HepG2 (cell line): ENCODE data around the gene SLC12A2. TPM values are rescaled to one million over a fixed set of nuclear protein-coding genes. Genes with fewer than 3 reads are reported as not detected.

Experiments used
- BORCS8-MEF2B ChIP-seq: sonication (generic); formaldehyde crosslinking; IDR thresholded peaks from 2 replicates; pipeline ENCODE4 v1.8.0; 2022; ENCODE audit warnings: mild to moderate bottlenecking, missing genetic modification reagents
- ELK4 ChIP-seq: sonication (generic); formaldehyde crosslinking; IDR thresholded peaks from 2 replicates; pipeline ENCODE4 v1.9.0; 2021; ENCODE audit warnings: missing genetic modification reagents, borderline replicate concordance
- ESRRA ChIP-seq: sonication (generic); formaldehyde crosslinking; IDR thresholded peaks from 2 replicates; pipeline ENCODE4 v1.5.1; 2020; ENCODE audit warnings: mild to moderate bottlenecking, low read depth, missing genetic modification reagents
- FOSL2 ChIP-seq: sonication (generic); formaldehyde crosslinking; IDR thresholded peaks from 2 replicates; pipeline ENCODE4 v1.4.0; 2020; ENCODE audit warnings: missing genetic modification reagents
- GABPB1 ChIP-seq: IDR thresholded peaks from 2 replicates; pipeline ENCODE4 v1.6.1; 2016; ENCODE audit warnings: mild to moderate bottlenecking, missing genetic modification reagents, moderate library complexity, missing compliant biosample characterization
- HHEX ChIP-seq: IDR thresholded peaks from 2 replicates; pipeline ENCODE4 v1.6.1; 2016; ENCODE audit warnings: control low read depth
- HNRNPUL1 ChIP-seq: fragments of 200-400 bp; formaldehyde crosslinking; IDR thresholded peaks from 2 replicates; pipeline ENCODE4 v1.6.1; 2017; ENCODE audit warnings: low read depth, mild to moderate bottlenecking, low read length, moderate library complexity
- HOXA3 ChIP-seq: sonication (generic); formaldehyde crosslinking; IDR thresholded peaks from 2 replicates; pipeline ENCODE4 v1.5.0; 2020; ENCODE audit warnings: missing genetic modification reagents
- MATR3 ChIP-seq: sonication (generic); formaldehyde crosslinking; IDR thresholded peaks from 2 replicates; pipeline ENCODE4 v1.4.0; 2020; ENCODE audit warnings: missing genetic modification reagents
- MLLT10 ChIP-seq: sonication (generic); formaldehyde crosslinking; IDR thresholded peaks from 2 replicates; pipeline ENCODE4 v1.4.0; 2020; ENCODE audit warnings: missing genetic modification reagents
- NFE2 ChIP-seq: sonication (generic); formaldehyde crosslinking; IDR thresholded peaks from 2 replicates; pipeline ENCODE4 v1.4.0; 2020; ENCODE audit warnings: missing genetic modification reagents
- SAFB2 ChIP-seq: sonication (generic); formaldehyde crosslinking; IDR thresholded peaks from 2 replicates; pipeline ENCODE4 v1.5.1; 2020; ENCODE audit warnings: missing genetic modification reagents, low read depth, mild to moderate bottlenecking, borderline replicate concordance
- SALL1 ChIP-seq: sonication (generic); formaldehyde crosslinking; IDR thresholded peaks from 2 replicates; pipeline ENCODE4 v1.8.0; 2022; ENCODE audit warnings: mild to moderate bottlenecking, missing genetic modification reagents
- SIN3A ChIP-seq: IDR thresholded peaks from 2 replicates; pipeline ENCODE4 v1.6.1; 2011; ENCODE audit warnings: low read depth, mild to moderate bottlenecking, control low read depth, low read length, borderline replicate concordance
- SMARCE1 ChIP-seq: fragments of 450-650 bp; IDR thresholded peaks from 2 replicates; pipeline ENCODE4 v1.6.1; 2017; ENCODE audit warnings: borderline replicate concordance
- TAF1 ChIP-seq: sonication (generic); formaldehyde crosslinking; IDR thresholded peaks from 2 replicates; pipeline ENCODE4 v1.4.0; 2020; ENCODE audit warnings: missing genetic modification reagents
- XRCC5 ChIP-seq: fragments of 200-400 bp; formaldehyde crosslinking; optimal IDR thresholded peaks from 2 replicates; pipeline ENCODE3; 2017; ENCODE audit warnings: mild to moderate bottlenecking, low read length
- ZNF407 ChIP-seq: sonication (generic); formaldehyde crosslinking; IDR thresholded peaks from one replicate; pipeline ENCODE4 v1.5.1; 2020; ENCODE audit warnings: mild to moderate bottlenecking, missing genetic modification reagents; ENCODE audit errors: not compliant biosample characterization
- ZNF563 ChIP-seq: sonication (generic); formaldehyde crosslinking; IDR thresholded peaks from 2 replicates; pipeline ENCODE4 v1.8.0; 2022; ENCODE audit warnings: mild to moderate bottlenecking, moderate library complexity, missing genetic modification reagents
- ZNF841 ChIP-seq: sonication (generic); formaldehyde crosslinking; IDR thresholded peaks from 2 replicates; pipeline ENCODE4 v1.8.1; 2023; ENCODE audit warnings: missing genetic modification reagents, borderline replicate concordance
- ZSCAN20 ChIP-seq: sonication (generic); formaldehyde crosslinking; IDR thresholded peaks from 2 replicates; pipeline ENCODE4 v1.4.0; 2020; ENCODE audit warnings: missing genetic modification reagents, mild to moderate bottlenecking, borderline replicate concordance
- polyA plus RNA-seq, 8 experiments: library from polyadenylated mRNA; depleted of rRNA in 3 of 8; stranded (reverse) in 7 of 8; unstranded in 1 of 8; fragments of >200 nt; fragmentation: Illumina TruSeq in 4 of 8; extraction: Trizol in 4 of 8; gene quantifications; 2 replicates each; pipeline versions ENCODE4 v1.2.1 to v1.2.3, GENCODE V29; 2011 to 2016; ENCODE audit warnings: low read depth in 4 of 8, missing spikeins in 1 of 8, mixed read lengths in 1 of 8; ENCODE audit not compliant: insufficient read depth in 1 of 8
- total RNA-seq, 5 experiments: library from RNA; depleted of rRNA; stranded (reverse); fragments of >200 nt; fragmentation: Illumina TruSeq; extraction: Trizol; gene quantifications; 2 replicates each; pipeline ENCODE4 v1.2.3, GENCODE V29; 2016; ENCODE audit warnings: low read depth in 1 of 5

Gene SLC12A2
- total and polyA plus RNA-seq, 2 of the 13 experiments (the other 11 are each of a cell fraction or from before 2014, with no cell fraction given): 4.0 to 9.7 TPM

GRCh38 chr5:128201065-128201926 is 117.7 kb downstream of the SLC12A2 start (continued):
- TF ChIP-seq HHEX (CRISPR knock-in tag): no peak
- TF ChIP-seq MATR3 (CRISPR knock-in tag): no peak
- no peak for TF ChIP-seq TAF1
- no peak for TF ChIP-seq ELK4
- no peak for TF ChIP-seq ZNF841 (CRISPR knock-in tag)
- no peak for TF ChIP-seq ZSCAN20 (CRISPR knock-in tag)
- TF ChIP-seq GABPB1: peak; percentile 52; the same call in 1 of the 2 replicates
- TF ChIP-seq ESRRA (CRISPR knock-in tag): no peak
- no peak for TF ChIP-seq NFE2 (CRISPR knock-in tag)
- peak; percentile 55 for TF ChIP-seq XRCC5
- no peak for TF ChIP-seq SMARCE1
- no peak for TF ChIP-seq HOXA3
- TF ChIP-seq SALL1: peak; percentile 38; the same call in 1 of the 2 replicates
- no peak for TF ChIP-seq ZNF407 (CRISPR knock-in tag)
- peak; percentile 6; the same call in 1 of the 2 replicates for TF ChIP-seq FOSL2 (CRISPR knock-in tag)
- TF ChIP-seq SAFB2 (CRISPR knock-in tag): no peak
- no peak for TF ChIP-seq HNRNPUL1
- peak; percentile 40; the same call in 1 of the 2 replicates for TF ChIP-seq BORCS8-MEF2B
- no peak for TF ChIP-seq ZNF563 (CRISPR knock-in tag)
- TF ChIP-seq MLLT10 (CRISPR knock-in tag): no peak
- TF ChIP-seq SIN3A: no peak
